H1 (cell line): ENCODE results near the gene BRSK2. TPM values are rescaled to one million over a fixed set of nuclear protein-coding genes. Genes with fewer than 3 reads are reported as not detected.

ENCODE experiments used
- CTCF ChIA-PET: fragments of 300-600 bp; sonication (Branson Sonifier 250); formaldehyde crosslinking; loops from one replicate; lab custom pipeline; 2021; ENCODE audit not compliant: partially characterized antibody; lab: Charles Lee
- POLR2A ChIA-PET: fragments of 300-600 bp; sonication (Branson Sonifier 250); formaldehyde crosslinking; loops from one replicate; lab custom pipeline; 2021; ENCODE audit warnings: inconsistent platforms; ENCODE audit not compliant: partially characterized antibody; lab: Charles Lee
- DNase-seq, 2 experiments: peaks; one replicate each; pipeline versions ENCODE4 v3.0.0 to v3.0.0-alpha.2; 2010 to 2022; ENCODE audit warnings: low spot score in 2 of 2, low read depth in 1 of 2, mixed read lengths in 1 of 2
- FAIRE-seq: peaks from 2 replicates; lab custom pipeline; 2011; peaks lifted over from hg19 to GRCh38; lab: Jason Lieb, UNC
- H2AFZ ChIP-seq: 2 replicates; pipeline ENCODE4 v1.8.1; 2012; ENCODE audit warnings: low read length, inconsistent platforms
- H2AK5ac ChIP-seq: 2 replicates; pipeline ENCODE4 v1.6.1; 2013; ENCODE audit warnings: low read depth, low read length
- H2BK120ac ChIP-seq: replicated peaks from 2 replicates; pipeline ENCODE3; 2013; ENCODE audit warnings: low read depth, low read length, inconsistent platforms
- H2BK12ac ChIP-seq: 2 replicates; pipeline ENCODE4 v1.6.1; 2013; ENCODE audit warnings: low read depth, low read length
- H2BK15ac ChIP-seq: 2 replicates; pipeline ENCODE4 v1.6.1; 2013; ENCODE audit warnings: low read length
- H2BK20ac ChIP-seq: 2 replicates; pipeline ENCODE4 v1.6.1; 2013; ENCODE audit warnings: low read length
- H2BK5ac ChIP-seq: 2 replicates; pipeline ENCODE4 v1.6.1; 2013; ENCODE audit warnings: low read depth, low read length
- H3K14ac ChIP-seq: 2 replicates; pipeline ENCODE4 v1.6.1; 2013; ENCODE audit warnings: inconsistent platforms; ENCODE audit not compliant: insufficient read length
- H3K18ac ChIP-seq: 2 replicates; pipeline ENCODE4 v1.6.1; 2013; ENCODE audit warnings: low read length; ENCODE audit errors: extremely low read depth
- H3K23ac ChIP-seq: 2 replicates; pipeline ENCODE4 v1.6.1; 2013; ENCODE audit warnings: inconsistent platforms; ENCODE audit not compliant: insufficient read length
- H3K23me2 ChIP-seq: 2 replicates; pipeline ENCODE4 v1.6.1; 2013; ENCODE audit warnings: low read depth, low read length
- H3K27ac ChIP-seq: 2 replicates; pipeline ENCODE4 v1.6.1; 2011; ENCODE audit warnings: low read depth, low read length, inconsistent platforms
- H3K27me3 ChIP-seq, 4 experiments: replicated peaks in 1 of 4; 1 replicate in 1 of 4; 2 replicates in 3 of 4; pipeline versions ENCODE4 v1.6.1 to v1.8.1; 2011 to 2013; ENCODE audit warnings: low read length in 3 of 4, mild to moderate bottlenecking in 3 of 4, inconsistent platforms in 2 of 4, mixed read lengths in 2 of 4, moderate library complexity in 1 of 4; ENCODE audit not compliant: control insufficient read depth in 3 of 4, insufficient read depth in 3 of 4; ENCODE audit errors: extremely low read depth in 1 of 4
- H3K36me3 ChIP-seq, 4 experiments: 2 replicates each; pipeline versions ENCODE4 v1.6.1 to v1.8.1; 2011 to 2013; ENCODE audit warnings: mild to moderate bottlenecking in 4 of 4, low read length in 3 of 4, moderate library complexity in 2 of 4, control low read depth in 1 of 4, inconsistent platforms in 1 of 4; ENCODE audit not compliant: insufficient read depth in 4 of 4, control insufficient read depth in 2 of 4
- H3K4ac ChIP-seq: replicated peaks from 2 replicates; pipeline ENCODE3; 2013; ENCODE audit warnings: low read length, low read depth, mixed read lengths, inconsistent platforms; ENCODE audit not compliant: insufficient read length
- H3K4me1 ChIP-seq, 4 experiments: replicated peaks in 1 of 4; 1 replicate in 1 of 4; 2 replicates in 3 of 4; pipeline versions ENCODE4 v1.6.1 to v1.8.1; 2011 to 2013; ENCODE audit warnings: low read length in 3 of 4, inconsistent platforms in 2 of 4, mixed read lengths in 1 of 4; ENCODE audit not compliant: insufficient read depth in 4 of 4, control insufficient read depth in 3 of 4
- H3K4me2 ChIP-seq, 2 experiments: 2 replicates each; pipeline versions ENCODE4 v1.6.1 to v1.8.1; 2011 to 2013; ENCODE audit warnings: low read depth in 2 of 2, low read length in 2 of 2, control low read depth in 1 of 2, inconsistent platforms in 1 of 2, mild to moderate bottlenecking in 1 of 2; ENCODE audit not compliant: insufficient read depth in 1 of 2
- H3K4me3 ChIP-seq, 4 experiments: fragments of 200-600, 300-600 bp in 1 of 4; sonication (generic), shearing (Covaris generic), sonication (Bioruptor Twin) in 1 of 4; 2 replicates each; pipeline versions ENCODE4 v1.5.1 to v1.8.1; 2011 to 2016; ENCODE audit warnings: low read length in 4 of 4, low read depth in 3 of 4, control low read depth in 2 of 4, inconsistent platforms in 2 of 4, mild to moderate bottlenecking in 2 of 4, mixed read lengths in 1 of 4, moderate library complexity in 1 of 4; ENCODE audit not compliant: insufficient read depth in 2 of 4; ENCODE audit errors: extremely low read depth in 1 of 4
- H3K56ac ChIP-seq: replicated peaks from 2 replicates; pipeline ENCODE3; 2013; ENCODE audit warnings: low read depth, mild to moderate bottlenecking, mixed read lengths, low read length, inconsistent platforms; ENCODE audit not compliant: insufficient read length
- H3K79me1 ChIP-seq: 2 replicates; pipeline ENCODE4 v1.6.1; 2013; ENCODE audit warnings: low read depth, low read length, control low read depth
- H3K79me2 ChIP-seq, 2 experiments: 2 replicates each; pipeline versions ENCODE4 v1.6.1 to v1.8.1; 2012 to 2013; ENCODE audit warnings: low read length in 2 of 2, mild to moderate bottlenecking in 2 of 2, inconsistent platforms in 1 of 2; ENCODE audit not compliant: insufficient read depth in 2 of 2, control insufficient read depth in 1 of 2
- H3K9ac ChIP-seq, 4 experiments: replicated peaks in 1 of 4; 1 replicate in 1 of 4; 2 replicates in 3 of 4; pipeline versions ENCODE4 v1.6.1 to v1.8.1; 2011 to 2013; ENCODE audit warnings: low read depth in 3 of 4, low read length in 3 of 4, control low read depth in 2 of 4, mild to moderate bottlenecking in 2 of 4, moderate library complexity in 2 of 4, inconsistent platforms in 1 of 4; ENCODE audit errors: extremely low read depth in 1 of 4
- H3K9me3 ChIP-seq, 2 experiments: 2 replicates each; pipeline versions ENCODE4 v1.6.1 to v1.8.1; 2012 to 2013; ENCODE audit warnings: mild to moderate bottlenecking in 2 of 2, moderate library complexity in 2 of 2, control low read depth in 1 of 2, inconsistent platforms in 1 of 2, low read depth in 1 of 2, low read length in 1 of 2, mixed read lengths in 1 of 2; ENCODE audit not compliant: insufficient read depth in 2 of 2
- H4K20me1 ChIP-seq, 2 experiments: replicated peaks in 1 of 2; 2 replicates each; pipeline versions ENCODE3 to v1.8.1; 2011 to 2013; ENCODE audit warnings: inconsistent platforms in 2 of 2, low read length in 2 of 2, mild to moderate bottlenecking in 1 of 2; ENCODE audit not compliant: insufficient read depth in 2 of 2, control insufficient read depth in 1 of 2
- H4K5ac ChIP-seq: 2 replicates; pipeline ENCODE4 v1.6.1; 2013; ENCODE audit warnings: low read length, low read depth, mixed read lengths, inconsistent platforms; ENCODE audit not compliant: insufficient read length
- H4K8ac ChIP-seq: 2 replicates; pipeline ENCODE4 v1.8.0; 2013; ENCODE audit warnings: mild to moderate bottlenecking, moderate library complexity, low read length, inconsistent platforms; ENCODE audit not compliant: insufficient read depth; ENCODE audit errors: extremely low read depth
- H4K91ac ChIP-seq: replicated peaks from 2 replicates; pipeline ENCODE3; 2013; ENCODE audit warnings: low read length, mixed read lengths, inconsistent platforms; ENCODE audit not compliant: insufficient read length
- POLR2AphosphoS5 ChIP-seq: IDR thresholded peaks from 2 replicates; pipeline ENCODE4 v1.6.1; 2011; ENCODE audit warnings: low read depth, low read length
- TEAD4 ChIP-seq: IDR thresholded peaks from 2 replicates; pipeline ENCODE4 v1.6.1; 2012; ENCODE audit warnings: low read depth, low read length, inconsistent platforms, mixed read lengths
- WGBS, 2 experiments: shearing (Covaris generic) in 1 of 2; methylation state at CpG; one replicate each; pipeline versions ENCODE4 v1.1.6 to v1.1.7; 2013 to 2015; ENCODE audit warnings: low lambda C conversion rate in 2 of 2, mixed read lengths in 2 of 2, inconsistent platforms in 1 of 2, low coverage in 1 of 2, missing lambda C conversion rate in 1 of 2; ENCODE audit not compliant: insufficient replicate concordance in 2 of 2, insufficient coverage in 1 of 2, insufficient read length in 1 of 2; ENCODE audit errors: extremely low coverage in 1 of 2, missing lambda C conversion rate in 1 of 2; 5-methylcytosine and 5-hydroxymethylcytosine counted together
- polyA plus RNA-seq, 7 experiments: library from polyadenylated mRNA; depleted of rRNA in 3 of 7; stranded (reverse) in 5 of 7; unstranded in 2 of 7; fragments of >200 nt in 5 of 7; fragments of 200-250 nt in 2 of 7; gene quantifications; 1 replicate in 5 of 7; 2 replicates in 1 of 7; 4 replicates in 1 of 7; pipeline versions ENCODE4 v1.2.1 to v1.2.3, GENCODE V29; 2011 to 2013; ENCODE audit warnings: missing spikeins in 2 of 7, mixed read lengths in 2 of 7
- total RNA-seq: library from RNA; stranded (reverse); fragmentation: NEBNext Ultra II Directional; extraction: Animal tissue kit (Norgen Biotek cat#: 25700); gene quantifications from 2 replicates; pipeline ENCODE4 v1.2.1, GENCODE V29; 2021

The BRSK2 gene
- total and polyA plus RNA-seq, 2 of the 8 experiments (the other 6 are each of a cell fraction or from before 2014, with no cell fraction given): 17.3 to 27.1 TPM

DNA sequence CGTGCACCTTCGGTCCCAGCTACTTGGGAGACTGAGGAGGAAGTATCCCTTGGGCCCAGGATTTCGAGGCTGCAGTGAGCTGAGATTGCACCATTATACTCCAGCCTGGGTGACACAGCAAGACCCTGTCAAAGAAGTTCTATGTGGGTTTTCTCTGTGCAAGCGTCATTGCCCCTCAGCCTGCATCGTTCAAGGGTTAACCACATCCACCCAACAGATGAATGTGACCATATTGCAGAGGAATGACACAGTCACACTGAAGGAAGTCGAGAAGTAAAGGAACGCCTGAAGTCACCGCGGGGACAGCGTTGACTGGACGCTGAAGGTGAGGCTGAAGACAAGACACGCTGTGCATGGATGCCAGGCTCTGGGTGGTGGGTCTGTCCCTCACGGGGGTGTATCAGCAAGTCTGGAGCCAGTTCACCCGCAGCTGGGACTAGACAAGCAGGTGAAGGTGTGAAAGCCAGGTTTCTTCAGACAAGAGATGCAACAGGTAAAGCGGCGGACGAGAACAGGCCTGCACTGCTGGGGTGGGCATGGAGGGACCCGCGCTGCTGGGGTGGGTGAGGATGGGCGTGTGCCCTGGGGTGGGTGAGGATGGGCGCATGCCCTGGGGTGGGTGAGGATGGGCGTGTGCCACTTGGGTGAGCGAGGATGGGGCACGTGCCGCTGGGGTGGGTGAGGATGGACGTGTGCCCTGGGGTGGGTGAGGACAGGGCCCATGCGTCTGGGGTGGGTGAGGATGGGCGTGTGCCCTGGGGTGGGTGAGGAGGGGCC is 43.8 kb upstream of the BRSK2 start:
- H4K5ac ChIP-seq: no peak overlapping the region
- no peak overlapping the region for H3K27ac ChIP-seq
- ChIA-PET POLR2A (no interaction called here), CTCF (no interaction called here)
- no peak overlapping the region for H3K9ac ChIP-seq
- H3K36me3 ChIP-seq: no peaks in the 10 kb centered on the region
- H3K23me2 ChIP-seq: no peaks in the 10 kb centered on the region
- no peak overlapping the region for H3K56ac ChIP-seq
- no peak overlapping the region for H2BK15ac ChIP-seq
- no peak overlapping the region for H3K14ac ChIP-seq
- WGBS, 2 experiments: 84% methylated on average over 20 of the region's 28 CpGs; no CpG with 5 or more reads in 1 of the 2 experiments
- no peaks in the 10 kb centered on the region for H3K9me3 ChIP-seq
- no peak overlapping the region for H3K23ac ChIP-seq
- DNase-seq (no peak), FAIRE-seq (no peak)
- H3K79me2 ChIP-seq: no peaks in the 10 kb centered on the region
- TF ChIP-seq TEAD4 (no peak), POLR2AphosphoS5 (no peak)
- no peak overlapping the region for H4K8ac ChIP-seq
- no peak overlapping the region for H2BK20ac ChIP-seq
- no peak overlapping the region for H2BK5ac ChIP-seq
- H2BK12ac ChIP-seq: no peak overlapping the region
- no peak overlapping the region for H3K18ac ChIP-seq
- no peak overlapping the region for H4K91ac ChIP-seq
- H3K4me2 ChIP-seq: no peak overlapping the region
- no peak overlapping the region for H2AK5ac ChIP-seq
- peaks cover 0 to 3% (median 0%) of the 10 kb centered on the region in 4 experiments; a peak in 1 of 7 replicates for H3K27me3 ChIP-seq
- peaks cover 0 to 2% of the 10 kb centered on the region in 2 experiments for H4K20me1 ChIP-seq
- peaks cover 0 to 7% (median 4%) of the 10 kb centered on the region in 4 experiments; a peak in 4 of 7 replicates for H3K4me1 ChIP-seq
- H2BK120ac ChIP-seq: no peak overlapping the region
- H3K4ac ChIP-seq: no peak overlapping the region
- no peak overlapping the region for H3K4me3 ChIP-seq
- H2AFZ ChIP-seq: no peak overlapping the region
- no peaks in the 10 kb centered on the region for H3K79me1 ChIP-seq
